K562 (cell line): Measurements from ENCODE around the gene RBM25.

Source experiments
- MAFG ChIP-seq: fragments of 450-650 bp; conservative IDR thresholded peaks from 2 replicates; pipeline ENCODE4 v1.6.1; 2016; ENCODE audit warnings: missing genetic modification characterization, missing compliant biosample characterization
- MAX ChIP-seq: sonication (generic); formaldehyde crosslinking; IDR thresholded peaks from 2 replicates; pipeline ENCODE4 v1.9.0; 2022; ENCODE audit warnings: mild to moderate bottlenecking, missing genetic modification reagents
- PTRF ChIP-seq: fragments of 450-650 bp; IDR thresholded peaks from 2 replicates; pipeline ENCODE4 v1.6.1; 2016; ENCODE audit warnings: mild to moderate bottlenecking, missing genetic modification characterization, missing compliant biosample characterization
- SPI1 ChIP-seq: IDR thresholded peaks from 2 replicates; pipeline ENCODE4 v1.6.1; 2011; ENCODE audit warnings: low read depth, low read length, control low read depth, borderline replicate concordance

GRCh38 chr14:73140811-73141323, 82.5 kb downstream of the RBM25 start:
- no peak for TF ChIP-seq MAX (CRISPR knock-in tag)
- TF ChIP-seq PTRF (tag): no peak
- no peak for TF ChIP-seq MAFG
- no peak for TF ChIP-seq SPI1
